Measurements from ENCODE around the gene IL12RB1.

DNA sequence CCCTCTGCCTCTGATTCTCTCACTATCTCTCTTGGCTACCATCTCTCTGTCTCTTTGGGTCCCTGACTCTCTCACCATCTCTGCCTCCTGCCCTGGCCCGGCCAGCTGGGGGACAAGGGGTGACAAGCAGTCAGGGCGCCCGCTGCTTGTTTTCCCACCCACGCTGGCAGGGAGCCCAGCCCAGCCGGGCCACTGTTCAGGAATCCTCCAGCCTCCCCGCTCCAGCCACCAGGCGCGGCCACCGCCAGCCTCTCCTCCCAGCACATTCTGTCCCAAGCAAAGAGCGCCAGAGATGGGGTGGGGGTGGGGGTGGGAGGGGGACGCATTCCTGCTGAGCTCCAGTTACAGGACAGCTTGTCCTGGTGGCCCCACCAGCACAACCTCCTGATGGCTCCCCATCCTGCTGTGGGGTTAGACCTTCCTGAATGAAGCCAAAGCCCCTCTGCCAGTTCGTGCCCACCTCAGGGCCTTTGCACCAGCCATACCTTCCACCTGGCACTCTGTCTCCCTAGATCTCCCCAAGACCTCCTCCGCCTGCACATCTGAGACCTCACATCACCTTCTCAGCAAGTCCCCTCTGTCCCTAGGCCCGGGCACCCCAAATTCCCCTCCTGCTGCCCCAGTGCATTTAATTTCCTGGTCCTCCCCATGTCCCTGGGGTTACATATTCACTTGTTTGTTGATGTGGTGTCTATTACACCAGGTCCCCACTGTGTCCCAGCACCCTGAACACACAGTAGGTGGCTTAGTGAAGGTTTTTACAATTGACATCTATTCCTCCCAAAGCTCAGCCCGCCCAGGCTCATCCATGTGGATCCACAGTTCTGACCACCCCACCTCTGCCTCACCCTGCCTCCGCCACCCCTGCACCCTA, 66.3 kb downstream of the IL12RB1 start:
- TF ChIP-seq, protein P1, sequence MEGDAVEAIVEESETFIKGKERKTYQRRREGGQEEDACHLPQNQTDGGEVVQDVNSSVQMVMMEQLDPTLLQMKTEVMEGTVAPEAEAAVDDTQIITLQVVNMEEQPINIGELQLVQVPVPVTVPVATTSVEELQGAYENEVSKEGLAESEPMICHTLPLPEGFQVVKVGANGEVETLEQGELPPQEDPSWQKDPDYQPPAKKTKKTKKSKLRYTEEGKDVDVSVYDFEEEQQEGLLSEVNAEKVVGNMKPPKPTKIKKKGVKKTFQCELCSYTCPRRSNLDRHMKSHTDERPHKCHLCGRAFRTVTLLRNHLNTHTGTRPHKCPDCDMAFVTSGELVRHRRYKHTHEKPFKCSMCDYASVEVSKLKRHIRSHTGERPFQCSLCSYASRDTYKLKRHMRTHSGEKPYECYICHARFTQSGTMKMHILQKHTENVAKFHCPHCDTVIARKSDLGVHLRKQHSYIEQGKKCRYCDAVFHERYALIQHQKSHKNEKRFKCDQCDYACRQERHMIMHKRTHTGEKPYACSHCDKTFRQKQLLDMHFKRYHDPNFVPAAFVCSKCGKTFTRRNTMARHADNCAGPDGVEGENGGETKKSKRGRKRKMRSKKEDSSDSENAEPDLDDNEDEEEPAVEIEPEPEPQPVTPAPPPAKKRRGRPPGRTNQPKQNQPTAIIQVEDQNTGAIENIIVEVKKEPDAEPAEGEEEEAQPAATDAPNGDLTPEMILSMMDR (IDR thresholded peaks at IDR 0.05; ENCODE audit: low read depth, low read length, poor library complexity, severe bottlenecking): no peak
- TF ChIP-seq EZH2phosphoT487 (IDR thresholded peaks at IDR 0.05; ENCODE audit: borderline replicate concordance, low read length): no peak
